Measurements from ENCODE around the gene EXT2.

EXT2 gene

GRCh38 chr11:44268614-44269080, 173.2 kb downstream of the EXT2 start:
- H3K27ac ChIP-seq = no peak overlapping the region
- TF ChIP-seq CTCF (IDR thresholded peaks at IDR 0.05) = no peak
- H3K4me3 ChIP-seq = no peak overlapping the region
- DNase-seq (ENCODE audit: low spot score) = peak; percentile 53

GRCh38 chr11:44269369-44270351, 174.2 kb downstream of the EXT2 start:
- no peak for TF ChIP-seq CTCF (IDR thresholded peaks at IDR 0.05)
- no peak overlapping the region for H3K4me3 ChIP-seq
- H3K27ac ChIP-seq = peak overlapping the region in 1 of 2 donors; percentile 45
- DNase-seq (ENCODE audit: low spot score) = peak; percentile 69

GRCh38 chr11:44270403-44271273, 175.2 kb downstream of the EXT2 start:
- Histone ChIP-seq H3K4me3 (no peak overlapping the region), H3K27ac (peak overlapping the region in 1 of 2 donors; percentile 45)
- peak; percentile 64 for DNase-seq (ENCODE audit: low spot score)
- TF ChIP-seq CTCF (IDR thresholded peaks at IDR 0.05) = no peak

- Histone ChIP-seq H3K27ac (no peak overlapping the region), H3K4me3 (no peak overlapping the region)
- no peak for TF ChIP-seq CTCF (IDR thresholded peaks at IDR 0.05)
- no peak for DNase-seq (ENCODE audit: low spot score)
Measured at GRCh38 chr11:44271286-44271685, 175.8 kb downstream of the EXT2 start.

- no peak for TF ChIP-seq CTCF (IDR thresholded peaks at IDR 0.05)
- H3K4me3 ChIP-seq = no peak overlapping the region
- no peak overlapping the region for H3K27ac ChIP-seq
- no peak for DNase-seq (ENCODE audit: low spot score)
Measured at GRCh38 chr11:44274404-44274803, 178.9 kb downstream of the EXT2 start.

GRCh38 chr11:44275241-44275640, 179.8 kb downstream of the EXT2 start:
- Histone ChIP-seq H3K4me3 (no peak overlapping the region), H3K27ac (no peak overlapping the region)
- TF ChIP-seq CTCF (IDR thresholded peaks at IDR 0.05) = no peak
- peak; percentile 68 for DNase-seq (ENCODE audit: low spot score)

All from coronary artery (tissue), 2 donors.